ENCODE data around the gene NCF4. TPM values are rescaled to one million over a fixed set of nuclear protein-coding genes. Genes with fewer than 3 reads are reported as not detected.

NCF4 gene
- total RNA-seq, 1 experiment from 2014 or later: not detected

DNA sequence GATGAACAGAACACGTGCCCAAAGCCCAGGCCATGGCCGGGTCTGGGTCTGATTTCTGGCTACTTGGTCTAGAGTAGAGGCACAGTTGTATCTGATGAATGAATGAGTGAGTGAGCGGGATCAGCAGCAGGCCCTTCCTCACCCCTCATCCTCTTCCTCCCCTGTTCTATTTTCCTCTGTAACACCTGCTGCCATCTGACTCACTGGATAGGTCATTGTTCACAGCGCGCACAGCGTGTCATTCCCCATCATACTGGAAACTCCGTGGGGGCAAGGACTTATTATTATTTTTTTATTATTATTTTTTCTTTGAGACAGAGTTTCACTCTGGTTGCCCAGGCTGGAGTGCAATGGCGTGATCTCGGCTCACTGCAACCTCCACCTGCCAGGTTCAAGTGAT lies 13.9 kb downstream of the NCF4 start:
- no TSS peak for BruUV-seq (replicated peaks)
- TF ChIP-seq, protein P1, sequence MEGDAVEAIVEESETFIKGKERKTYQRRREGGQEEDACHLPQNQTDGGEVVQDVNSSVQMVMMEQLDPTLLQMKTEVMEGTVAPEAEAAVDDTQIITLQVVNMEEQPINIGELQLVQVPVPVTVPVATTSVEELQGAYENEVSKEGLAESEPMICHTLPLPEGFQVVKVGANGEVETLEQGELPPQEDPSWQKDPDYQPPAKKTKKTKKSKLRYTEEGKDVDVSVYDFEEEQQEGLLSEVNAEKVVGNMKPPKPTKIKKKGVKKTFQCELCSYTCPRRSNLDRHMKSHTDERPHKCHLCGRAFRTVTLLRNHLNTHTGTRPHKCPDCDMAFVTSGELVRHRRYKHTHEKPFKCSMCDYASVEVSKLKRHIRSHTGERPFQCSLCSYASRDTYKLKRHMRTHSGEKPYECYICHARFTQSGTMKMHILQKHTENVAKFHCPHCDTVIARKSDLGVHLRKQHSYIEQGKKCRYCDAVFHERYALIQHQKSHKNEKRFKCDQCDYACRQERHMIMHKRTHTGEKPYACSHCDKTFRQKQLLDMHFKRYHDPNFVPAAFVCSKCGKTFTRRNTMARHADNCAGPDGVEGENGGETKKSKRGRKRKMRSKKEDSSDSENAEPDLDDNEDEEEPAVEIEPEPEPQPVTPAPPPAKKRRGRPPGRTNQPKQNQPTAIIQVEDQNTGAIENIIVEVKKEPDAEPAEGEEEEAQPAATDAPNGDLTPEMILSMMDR (conservative IDR thresholded peaks at IDR 0.05; ENCODE audit: low read depth, low read length): no peak
- TF ChIP-seq EZH2 (IDR thresholded peaks at IDR 0.05; ENCODE audit: borderline replicate concordance, low read depth, low read length, poor library complexity, severe bottlenecking): no peak
- H3K4me1 ChIP-seq (ENCODE audit: insufficient read depth, low read length, poor library complexity, severe bottlenecking): no peaks in the 10 kb centered on the region
- no peak overlapping the region for H3K27ac ChIP-seq (ENCODE audit: low read depth, low read length, poor library complexity, severe bottlenecking)
- H3K9me3 ChIP-seq (ENCODE audit: low read depth, low read length, poor library complexity, severe bottlenecking): no peaks in the 10 kb centered on the region
- ChIA-PET POLR2A (ENCODE audit: low non-redundant PET) (no interaction called here), CTCF (no interaction called here)
- intact Hi-C loops (cut with micrococcal nuclease; ENCODE audit: unreplicated experiment): loop anchor here (5.0 kb wide), 1 partner anchor 103 kb away; no protein-coding TSS in a partner anchor
- H3K4me3 ChIP-seq (ENCODE audit: low read depth, low read length, poor library complexity, severe bottlenecking): no peak overlapping the region
- no peaks in the 10 kb centered on the region for H3K36me3 ChIP-seq (ENCODE audit: insufficient read depth, low read length, poor library complexity, severe bottlenecking)
- no peaks in the 10 kb centered on the region for H3K27me3 ChIP-seq (replicated peaks; ENCODE audit: insufficient read depth, low read depth, low read length, poor library complexity)
- no peak for DNase-seq (ENCODE audit: low spot score)

DNA sequence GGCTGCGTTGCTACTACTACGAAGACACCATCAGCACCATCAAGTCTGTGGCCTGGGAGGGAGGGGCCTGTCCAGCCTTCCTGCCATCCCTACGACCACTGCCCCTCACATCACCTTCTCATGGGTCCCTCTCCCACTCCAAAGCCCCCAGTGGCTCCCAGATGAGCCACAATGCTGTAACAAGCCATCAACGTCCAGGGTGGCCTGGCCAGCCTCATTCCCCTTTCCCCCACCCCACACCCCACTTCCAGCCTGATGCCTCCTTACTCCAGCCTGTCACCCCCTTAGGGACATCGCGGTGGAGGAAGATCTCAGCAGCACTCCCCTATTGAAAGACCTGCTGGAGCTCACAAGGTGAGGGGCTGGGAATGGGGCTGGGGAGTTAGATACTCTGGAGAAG lies 14.9 kb downstream of the NCF4 start:
- Histone ChIP-seq H3K4me1 (ENCODE audit: insufficient read depth, low read length, poor library complexity, severe bottlenecking) (no peaks in the 10 kb centered on the region), H3K4me3 (ENCODE audit: low read depth, low read length, poor library complexity, severe bottlenecking) (no peak overlapping the region), H3K9me3 (ENCODE audit: low read depth, low read length, poor library complexity, severe bottlenecking) (peaks cover 6% of the 10 kb centered on the region), H3K27ac (ENCODE audit: low read depth, low read length, poor library complexity, severe bottlenecking) (no peak overlapping the region), H3K36me3 (ENCODE audit: insufficient read depth, low read length, poor library complexity, severe bottlenecking) (no peaks in the 10 kb centered on the region), H3K27me3 (replicated peaks; ENCODE audit: insufficient read depth, low read depth, low read length, poor library complexity) (no peaks in the 10 kb centered on the region)
- POLR2A ChIA-PET (ENCODE audit: low non-redundant PET): no interaction called here
- TF ChIP-seq EZH2 (IDR thresholded peaks at IDR 0.05; ENCODE audit: borderline replicate concordance, low read depth, low read length, poor library complexity, severe bottlenecking): no peak
- TF ChIP-seq, protein P1 (conservative IDR thresholded peaks at IDR 0.05; ENCODE audit: low read depth, low read length): no peak
- CTCF ChIA-PET: no interaction called here
- intact Hi-C loops (cut with micrococcal nuclease; ENCODE audit: unreplicated experiment): no loop called here
- no TSS peak for BruUV-seq (replicated peaks)
- DNase-seq (ENCODE audit: low spot score): no peak

DNA sequence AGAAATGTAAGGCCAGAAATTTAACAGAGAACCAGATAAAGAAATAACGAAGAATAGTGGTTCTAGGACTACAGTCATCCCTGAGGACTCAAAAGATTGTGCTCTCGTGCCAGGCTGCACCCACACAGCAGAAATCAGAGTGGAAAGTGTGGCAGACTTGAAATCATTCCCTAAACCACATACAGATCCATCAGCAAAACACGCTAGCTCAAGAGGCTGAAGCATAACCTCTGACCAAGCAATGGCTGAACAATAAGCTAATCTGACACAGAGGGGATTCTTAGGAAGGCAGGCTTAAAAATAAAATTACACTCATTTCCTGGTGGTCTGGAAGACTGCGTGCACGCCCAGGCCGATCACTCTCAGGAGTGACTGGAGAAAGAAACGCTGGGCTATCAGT lies 19.0 kb downstream of the NCF4 start:
- no peak overlapping the region for H3K4me3 ChIP-seq (ENCODE audit: low read depth, low read length, poor library complexity, severe bottlenecking)
- H3K4me1 ChIP-seq (ENCODE audit: insufficient read depth, low read length, poor library complexity, severe bottlenecking): no peaks in the 10 kb centered on the region
- POLR2A ChIA-PET (ENCODE audit: low non-redundant PET): no interaction called here
- DNase-seq (ENCODE audit: low spot score): no peak
- TF ChIP-seq, protein P1 (conservative IDR thresholded peaks at IDR 0.05; ENCODE audit: low read depth, low read length): no peak
- no peak for TF ChIP-seq EZH2 (IDR thresholded peaks at IDR 0.05; ENCODE audit: borderline replicate concordance, low read depth, low read length, poor library complexity, severe bottlenecking)
- CTCF ChIA-PET: interaction anchor here (0.6 kb wide), 1 partner anchor 161 kb away, joined by 3 read pairs; no protein-coding TSS in a partner anchor
- H3K36me3 ChIP-seq (ENCODE audit: insufficient read depth, low read length, poor library complexity, severe bottlenecking): no peaks in the 10 kb centered on the region
- H3K27me3 ChIP-seq (replicated peaks; ENCODE audit: insufficient read depth, low read depth, low read length, poor library complexity): peaks cover under 1% of the 10 kb centered on the region
- no TSS peak for BruUV-seq (replicated peaks)
- peaks cover 18% of the 10 kb centered on the region for H3K9me3 ChIP-seq (ENCODE audit: low read depth, low read length, poor library complexity, severe bottlenecking)
- H3K27ac ChIP-seq (ENCODE audit: low read depth, low read length, poor library complexity, severe bottlenecking): no peak overlapping the region
- intact Hi-C loops (cut with micrococcal nuclease; ENCODE audit: unreplicated experiment): no loop called here
